Suprapubic skin (tissue), 4 donors: ENCODE results near the gene DDC. TPM values are rescaled to one million over a fixed set of nuclear protein-coding genes. Genes with fewer than 3 reads are reported as not detected.

ENCODE experiments used
- DNase-seq, 2 donors: peaks; one replicate each; pipeline ENCODE4 v3.0.0-alpha.2; 2019; ENCODE audit warnings: low spot score in 2 of 2
- H3K27ac ChIP-seq: fragments of 200-600 bp; sonication (generic); one replicate; pipeline ENCODE4 v1.5.1; 2019
- H3K27me3 ChIP-seq: fragments of 200-600 bp; sonication (generic); one replicate; pipeline ENCODE4 v1.5.1; 2019
- H3K36me3 ChIP-seq: fragments of 200-600 bp; sonication (generic); one replicate; pipeline ENCODE4 v1.5.1; 2019
- H3K4me1 ChIP-seq: fragments of 200-600 bp; sonication (generic); one replicate; pipeline ENCODE4 v1.5.1; 2019
- H3K4me3 ChIP-seq: fragments of 200-600 bp; sonication (generic); one replicate; pipeline ENCODE4 v1.5.1; 2019; ENCODE audit warnings: mild to moderate bottlenecking
- H3K9me3 ChIP-seq: fragments of 200-600 bp; sonication (generic); one replicate; pipeline ENCODE4 v1.5.1; 2019
- CTCF ChIP-seq, 2 donors: fragments of 200-600 bp in 1 of 2; fragments of 450-650 bp in 1 of 2; sonication (generic) in 1 of 2; IDR thresholded peaks; one replicate each; pipeline ENCODE4 v1.5.1; 2016 to 2019; ENCODE audit warnings: antibody characterized with exemption in 2 of 2, mild to moderate bottlenecking in 1 of 2, moderate library complexity in 1 of 2
- EP300 ChIP-seq: sonication (generic); formaldehyde crosslinking; IDR thresholded peaks from one replicate; pipeline ENCODE4 v1.6.1; 2017; ENCODE audit warnings: antibody characterized with exemption
- POLR2A ChIP-seq, 2 donors: fragments of 450-650 bp; IDR thresholded peaks; one replicate each; pipeline ENCODE4 v1.6.1; 2017; ENCODE audit warnings: antibody characterized with exemption in 2 of 2, mild to moderate bottlenecking in 2 of 2, moderate library complexity in 2 of 2
- POLR2AphosphoS5 ChIP-seq, 3 donors: sonication (generic); formaldehyde crosslinking; IDR thresholded peaks; one replicate each; pipeline ENCODE4 v1.6.1; 2017; ENCODE audit warnings: antibody characterized with exemption in 3 of 3
- WGBS: methylation state at CpG from one replicate; pipeline ENCODE4 v1.1.5; 2018; 5-methylcytosine and 5-hydroxymethylcytosine counted together
- total RNA-seq, 4 donors: library from RNA; depleted of rRNA; stranded (reverse); fragments of >200 nt; gene quantifications; one replicate each; pipeline ENCODE4 v1.1.0, GENCODE V29; 2016

Gene DDC
- total RNA-seq, 4 donors from 2014 or later, result 1.6 to 3.6 TPM; not detected in 2

DNA sequence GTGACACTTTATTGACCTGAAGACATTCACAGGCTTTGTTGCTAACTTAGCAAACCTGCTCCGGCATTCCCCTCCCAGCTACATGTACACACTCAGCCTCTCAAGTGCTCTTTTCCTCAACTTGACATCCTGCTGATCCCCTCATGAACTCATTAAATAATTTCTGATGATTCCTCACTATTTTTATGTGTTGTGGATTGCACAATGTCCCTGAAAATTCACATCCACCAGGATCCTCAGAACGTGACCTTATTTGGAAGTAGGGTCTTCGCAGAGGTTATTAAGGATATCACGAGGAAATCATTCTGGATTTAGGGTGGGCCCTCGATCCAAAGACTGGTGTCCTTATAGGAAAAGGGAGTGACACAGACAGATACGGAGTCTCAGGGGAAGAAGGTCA, 142.3 kb downstream of the DDC start:
- TF ChIP-seq CTCF (IDR thresholded peaks at IDR 0.05), result no peak
- no peak for TF ChIP-seq EP300
- no peak for TF ChIP-seq POLR2A (IDR thresholded peaks at IDR 0.05)
- no peak for TF ChIP-seq POLR2AphosphoS5 (IDR thresholded peaks at IDR 0.05)
- Histone ChIP-seq H3K36me3 (no peaks in the 10 kb centered on the region), H3K9me3 (no peaks in the 10 kb centered on the region), H3K27ac (no peak overlapping the region), H3K27me3 (no peaks in the 10 kb centered on the region), H3K4me3 (no peak overlapping the region), H3K4me1 (no peaks in the 10 kb centered on the region)
- WGBS, result 95% methylated on average over 6 of the region's 6 CpGs
- DNase-seq, result no peak

DNA sequence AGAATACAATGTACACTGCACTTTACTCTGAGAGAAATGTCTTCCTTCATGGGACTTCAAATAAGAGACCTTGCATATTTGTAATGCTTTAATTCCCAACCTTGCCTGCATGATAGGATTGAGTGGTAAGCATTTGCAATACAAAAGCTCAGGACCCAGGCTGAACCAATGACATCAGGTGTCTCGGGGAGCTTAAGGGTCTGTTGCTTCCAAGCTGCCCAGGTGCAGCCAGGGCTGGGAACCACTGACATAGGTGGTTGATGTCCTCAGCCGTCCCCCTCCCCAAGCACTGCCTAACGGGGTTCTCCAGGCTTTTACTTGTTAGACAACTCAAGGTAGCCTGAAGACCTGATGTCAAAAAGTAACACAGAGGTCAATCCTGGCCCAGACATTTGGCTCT, 144.2 kb downstream of the DDC start:
- no peak for DNase-seq
- 100% methylated on average over 1 of the region's 3 CpGs for WGBS

GRCh38 chr7:50418526-50419290, 146.5 kb downstream of the DDC start:
- 60% methylated on average over 14 of the region's 14 CpGs for WGBS
- H3K27me3 ChIP-seq, result no peaks in the 10 kb centered on the region
- TF ChIP-seq POLR2A (IDR thresholded peaks at IDR 0.05), result no peak
- no peak for TF ChIP-seq POLR2AphosphoS5 (IDR thresholded peaks at IDR 0.05)
- TF ChIP-seq CTCF (IDR thresholded peaks at IDR 0.05), result no peak
- no peak for TF ChIP-seq EP300
- H3K4me3 ChIP-seq, result no peak overlapping the region
- H3K27ac ChIP-seq, result no peak overlapping the region
- H3K36me3 ChIP-seq, result no peaks in the 10 kb centered on the region
- no peak for DNase-seq
- H3K4me1 ChIP-seq, result peaks cover 6% of the 10 kb centered on the region
- H3K9me3 ChIP-seq, result no peaks in the 10 kb centered on the region

More for the DNA sequence above, 144.2 kb downstream of the DDC start:
- TF ChIP-seq EP300, result no peak
- TF ChIP-seq POLR2AphosphoS5 (IDR thresholded peaks at IDR 0.05), result no peak
- no peak for TF ChIP-seq POLR2A (IDR thresholded peaks at IDR 0.05)
- TF ChIP-seq CTCF (IDR thresholded peaks at IDR 0.05), result no peak
- Histone ChIP-seq H3K4me3 (no peak overlapping the region), H3K36me3 (no peaks in the 10 kb centered on the region), H3K27ac (no peak overlapping the region), H3K4me1 (peaks cover 6% of the 10 kb centered on the region), H3K27me3 (no peaks in the 10 kb centered on the region), H3K9me3 (no peaks in the 10 kb centered on the region)

DNA sequence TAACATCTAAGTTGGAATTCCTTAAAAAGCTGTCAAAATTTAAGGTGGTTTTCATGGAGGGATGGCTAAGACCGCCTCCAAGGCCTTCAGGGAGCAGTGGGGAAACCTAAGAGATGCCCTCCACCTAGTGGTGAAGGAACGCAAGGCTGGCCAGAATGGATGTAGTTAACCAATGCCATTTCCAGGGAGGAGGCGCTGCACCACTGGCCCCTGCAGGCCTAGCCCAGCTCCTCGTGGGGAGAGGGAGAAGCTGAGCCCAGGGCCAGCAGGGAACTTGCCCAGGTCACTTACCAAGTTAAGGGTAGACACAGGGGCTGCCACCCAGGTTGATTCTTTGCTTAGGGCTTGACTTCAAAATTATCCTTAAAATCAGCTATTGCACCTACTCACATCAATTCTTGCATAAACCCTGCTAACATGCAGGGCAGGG, 147.1 kb downstream of the DDC start:
- H3K36me3 ChIP-seq, result no peaks in the 10 kb centered on the region
- no peaks in the 10 kb centered on the region for H3K9me3 ChIP-seq
- H3K27ac ChIP-seq, result no peak overlapping the region
- WGBS, result 9% methylated on average over 4 of the region's 4 CpGs
- DNase-seq, result no peak
- no peak overlapping the region for H3K4me3 ChIP-seq
- TF ChIP-seq CTCF (IDR thresholded peaks at IDR 0.05) (peak; percentile 43 to 70), POLR2A (IDR thresholded peaks at IDR 0.05) (no peak), POLR2AphosphoS5 (IDR thresholded peaks at IDR 0.05) (no peak), EP300 (no peak)
- no peaks in the 10 kb centered on the region for H3K27me3 ChIP-seq
- peaks cover 6% of the 10 kb centered on the region for H3K4me1 ChIP-seq

DNA sequence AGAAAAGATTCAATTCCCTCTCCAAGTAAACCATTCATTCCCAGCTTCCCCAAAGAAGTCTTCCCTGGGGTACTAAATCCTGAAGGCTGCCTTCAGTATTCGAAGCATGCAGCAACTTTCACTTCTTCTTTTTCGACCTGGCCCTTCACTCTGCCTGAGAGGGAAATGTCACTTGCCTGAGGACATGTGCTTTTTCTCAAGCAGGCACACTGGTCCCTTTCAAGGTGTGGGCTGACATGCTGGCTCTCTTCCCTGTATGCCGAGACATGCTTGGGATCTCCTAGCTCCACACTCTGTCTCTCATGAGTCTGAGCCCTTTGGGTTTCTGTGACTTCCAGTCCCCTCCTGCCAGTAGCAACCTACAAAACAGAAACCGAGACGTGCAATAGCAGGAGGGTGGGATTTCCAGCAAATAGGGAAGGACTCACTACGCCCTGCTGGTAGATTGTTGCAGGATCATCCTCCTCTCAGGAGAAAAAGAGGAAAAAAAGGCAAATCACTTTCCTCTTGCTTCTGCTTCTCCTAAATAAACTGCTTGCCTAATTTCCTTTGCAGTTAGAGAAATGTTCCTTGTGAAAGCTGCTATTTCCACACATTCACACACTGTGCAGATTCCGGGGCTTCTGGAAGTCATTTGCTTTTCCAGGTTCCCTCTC, 148.6 kb downstream of the DDC start:
- 47% methylated on average over 7 of the region's 7 CpGs for WGBS
- no peaks in the 10 kb centered on the region for H3K36me3 ChIP-seq
- no peaks in the 10 kb centered on the region for H3K27me3 ChIP-seq
- no peak for DNase-seq
- no peak overlapping the region for H3K4me3 ChIP-seq
- peaks cover 6% of the 10 kb centered on the region for H3K4me1 ChIP-seq
- H3K27ac ChIP-seq, result no peak overlapping the region
- no peaks in the 10 kb centered on the region for H3K9me3 ChIP-seq
- TF ChIP-seq EP300, result no peak
- TF ChIP-seq CTCF (IDR thresholded peaks at IDR 0.05), result no peak
- no peak for TF ChIP-seq POLR2AphosphoS5 (IDR thresholded peaks at IDR 0.05)
- no peak for TF ChIP-seq POLR2A (IDR thresholded peaks at IDR 0.05)
